H9 (cell line): ENCODE results near the gene SCEL. TPM values are rescaled to one million over a fixed set of nuclear protein-coding genes. Genes with fewer than 3 reads are reported as not detected.

Source experiments
- DNase-seq: peaks from one replicate; pipeline ENCODE4 v3.0.0-alpha.2; 2017
- H2AFZ ChIP-seq: one replicate; pipeline ENCODE4 v1.6.1; 2013; ENCODE audit warnings: mild to moderate bottlenecking, low read length, control low read depth, moderate library complexity
- H2AK5ac ChIP-seq: 2 replicates; pipeline ENCODE4 v1.6.1; 2013; ENCODE audit warnings: low read length, control low read depth, mixed read lengths; ENCODE audit not compliant: insufficient read length
- H2BK120ac ChIP-seq: one replicate; pipeline ENCODE4 v1.6.1; 2013; ENCODE audit warnings: low read depth, mild to moderate bottlenecking, low read length, control low read depth, inconsistent platforms; ENCODE audit not compliant: poor library complexity, severe bottlenecking
- H2BK12ac ChIP-seq: 2 replicates; pipeline ENCODE4 v1.6.1; 2013; ENCODE audit warnings: low read length, control low read depth, mixed read lengths, low read depth; ENCODE audit not compliant: insufficient read length
- H2BK15ac ChIP-seq: 2 replicates; pipeline ENCODE4 v1.6.1; 2013; ENCODE audit warnings: low read depth, low read length, control low read depth
- H2BK20ac ChIP-seq: one replicate; pipeline ENCODE4 v1.6.1; 2013; ENCODE audit warnings: low read depth, mild to moderate bottlenecking, low read length, control low read depth, inconsistent platforms; ENCODE audit not compliant: poor library complexity, severe bottlenecking
- H2BK5ac ChIP-seq: 2 replicates; pipeline ENCODE4 v1.6.1; 2013; ENCODE audit warnings: low read length, control low read depth, mixed read lengths; ENCODE audit not compliant: insufficient read length
- H3K14ac ChIP-seq: 2 replicates; pipeline ENCODE4 v1.6.1; 2013; ENCODE audit warnings: low read length, control low read depth; ENCODE audit not compliant: insufficient read depth
- H3K18ac ChIP-seq: 2 replicates; pipeline ENCODE4 v1.6.1; 2013; ENCODE audit warnings: low read depth, mild to moderate bottlenecking, mixed read lengths, low read length, control low read depth; ENCODE audit not compliant: insufficient read length
- H3K23ac ChIP-seq: 2 replicates; pipeline ENCODE4 v1.6.1; 2013; ENCODE audit warnings: low read length, control low read depth, mixed read lengths, low read depth; ENCODE audit not compliant: insufficient read length
- H3K23me2 ChIP-seq: 2 replicates; pipeline ENCODE4 v1.6.1; 2013; ENCODE audit warnings: low read depth, mild to moderate bottlenecking, mixed read lengths, low read length, control low read depth; ENCODE audit not compliant: insufficient read length, poor library complexity, severe bottlenecking
- H3K27ac ChIP-seq: 2 replicates; pipeline ENCODE4 v1.5.1; 2013; ENCODE audit warnings: low read length, control low read depth, mixed read lengths, low read depth; ENCODE audit not compliant: insufficient read length
- H3K27me3 ChIP-seq: 2 replicates; pipeline ENCODE4 v1.6.1; 2013; ENCODE audit warnings: low read length, control low read depth, inconsistent platforms; ENCODE audit not compliant: insufficient read depth
- H3K4ac ChIP-seq: 2 replicates; pipeline ENCODE4 v1.6.1; 2013; ENCODE audit warnings: low read depth, mild to moderate bottlenecking, control low read depth, inconsistent platforms, low read length, moderate library complexity
- H3K4me1 ChIP-seq: 2 replicates; pipeline ENCODE4 v1.6.1; 2013; ENCODE audit warnings: low read length, control low read depth, inconsistent platforms; ENCODE audit not compliant: insufficient read depth
- H3K4me2 ChIP-seq: 2 replicates; pipeline ENCODE4 v1.6.1; 2013; ENCODE audit warnings: low read length, control low read depth, mixed read lengths; ENCODE audit not compliant: insufficient read length, insufficient read depth
- H3K56ac ChIP-seq: 2 replicates; pipeline ENCODE4 v1.6.1; 2013; ENCODE audit warnings: low read depth, mild to moderate bottlenecking, mixed read lengths, low read length, control low read depth; ENCODE audit not compliant: insufficient read length
- H3K79me1 ChIP-seq: 2 replicates; pipeline ENCODE4 v1.6.1; 2013; ENCODE audit warnings: low read depth, mild to moderate bottlenecking, moderate library complexity, low read length, control low read depth, inconsistent platforms; ENCODE audit not compliant: insufficient read depth, poor library complexity, severe bottlenecking
- H3K79me2 ChIP-seq: 2 replicates; pipeline ENCODE4 v1.6.1; 2013; ENCODE audit warnings: low read length, control low read depth, inconsistent platforms; ENCODE audit not compliant: insufficient read depth
- H3K9ac ChIP-seq: 2 replicates; pipeline ENCODE4 v1.6.1; 2013; ENCODE audit warnings: low read length, control low read depth, mixed read lengths; ENCODE audit not compliant: insufficient read length; ENCODE audit errors: extremely low read depth
- H3K9me3 ChIP-seq: one replicate; pipeline ENCODE4 v1.6.1; 2013; ENCODE audit warnings: low read depth, low read length, inconsistent platforms; ENCODE audit not compliant: control insufficient read depth
- H3T11ph ChIP-seq: one replicate; pipeline ENCODE4 v1.6.1; 2013; ENCODE audit warnings: mild to moderate bottlenecking, low read length, control low read depth, inconsistent platforms
- H4K20me1 ChIP-seq: one replicate; pipeline ENCODE4 v1.6.1; 2013; ENCODE audit not compliant: control insufficient read depth, insufficient read length, insufficient read depth
- H4K5ac ChIP-seq: 2 replicates; pipeline ENCODE4 v1.6.1; 2013; ENCODE audit warnings: low read depth, mild to moderate bottlenecking, mixed read lengths, low read length, control low read depth; ENCODE audit not compliant: insufficient read length
- H4K8ac ChIP-seq: replicated peaks from 2 replicates; pipeline ENCODE4 v1.6.1; 2013; ENCODE audit warnings: low read length, control low read depth, mixed read lengths, low read depth; ENCODE audit not compliant: insufficient read length
- H4K91ac ChIP-seq: 2 replicates; pipeline ENCODE4 v1.6.1; 2013; ENCODE audit warnings: low read depth, mild to moderate bottlenecking, moderate library complexity, mixed read lengths, low read length, control low read depth; ENCODE audit not compliant: insufficient read length
- H3K27ac Mint-ChIP-seq, 3 experiments: 2 replicates in 2 of 3; 3 replicates in 1 of 3; pipeline ENCODE4 v1.8.0; 2020 to 2021; ENCODE audit warnings: mixed read lengths in 3 of 3, mild to moderate bottlenecking in 1 of 3, moderate library complexity in 1 of 3
- H3K27me3 Mint-ChIP-seq: 2 replicates; pipeline ENCODE4 v1.8.0; 2021; ENCODE audit warnings: low read depth, mild to moderate bottlenecking, moderate library complexity, mixed read lengths
- H3K36me3 Mint-ChIP-seq, 3 experiments: 2 replicates in 2 of 3; 3 replicates in 1 of 3; pipeline ENCODE4 v1.8.0; 2020 to 2021; ENCODE audit warnings: low read depth in 3 of 3, mixed read lengths in 3 of 3; ENCODE audit not compliant: insufficient read depth in 1 of 3
- H3K4me1 Mint-ChIP-seq, 2 experiments: 2 replicates each; pipeline ENCODE4 v1.8.0; 2020; ENCODE audit warnings: mixed read lengths in 2 of 2
- H3K4me3 Mint-ChIP-seq, 2 experiments: 2 replicates in 1 of 2; 3 replicates in 1 of 2; pipeline ENCODE4 v1.8.0; 2020 to 2021; ENCODE audit warnings: mild to moderate bottlenecking in 2 of 2, mixed read lengths in 2 of 2, moderate library complexity in 1 of 2
- H3K9me3 Mint-ChIP-seq, 2 experiments: 2 replicates in 1 of 2; 3 replicates in 1 of 2; pipeline ENCODE4 v1.8.0; 2020; ENCODE audit warnings: mild to moderate bottlenecking in 2 of 2, mixed read lengths in 2 of 2, moderate library complexity in 1 of 2
- CTCF ChIP-seq: fragments of 200-600 bp; sonication (generic); conservative IDR thresholded peaks from 3 replicates; pipeline ENCODE4 v1.8.0; 2021; ENCODE audit warnings: antibody characterized with exemption, mild to moderate bottlenecking
- WGBS: extraction: QIAGEN DNeasy Blood & Tissue Kit; methylation state at CpG from one replicate; pipeline ENCODE4 v1.1.7; 2013; ENCODE audit warnings: missing lambda C conversion rate, low lambda C conversion rate, mixed read lengths; ENCODE audit not compliant: insufficient read length; ENCODE audit errors: extremely low coverage; 5-methylcytosine and 5-hydroxymethylcytosine counted together
- total RNA-seq: library from RNA; stranded (reverse); gene quantifications from 2 replicates; pipeline ENCODE4 v1.2.1, GENCODE V29; 2021

SCEL gene
- total RNA-seq, 1 experiment from 2014 or later = not detected

- no peak overlapping the region for H3T11ph ChIP-seq
- H2BK20ac ChIP-seq = no peak overlapping the region
- H3K23me2 ChIP-seq = no peaks in the 10 kb centered on the region
- no peaks in the 10 kb centered on the region for H3K4me1 ChIP-seq
- H4K20me1 ChIP-seq = no peaks in the 10 kb centered on the region
- H2AK5ac ChIP-seq = no peak overlapping the region
- no peak overlapping the region for H2BK120ac ChIP-seq
- H2BK5ac ChIP-seq = no peak overlapping the region
- no peak overlapping the region for H3K23ac ChIP-seq
- no peak overlapping the region for H4K8ac ChIP-seq
- H3K56ac ChIP-seq = no peak overlapping the region
- WGBS = no CpG with 5 or more reads among the region's 1 CpG
- no peak overlapping the region for H4K5ac ChIP-seq
- no peaks in the 10 kb centered on the region for H3K27me3 ChIP-seq
- H3K27ac ChIP-seq = no peak overlapping the region
- H3K79me1 ChIP-seq = no peaks in the 10 kb centered on the region
- H2BK12ac ChIP-seq = no peak overlapping the region
- H3K14ac ChIP-seq = no peak overlapping the region
- H3K4me2 ChIP-seq = no peak overlapping the region
- no peak for TF ChIP-seq CTCF
- no peak overlapping the region for H4K91ac ChIP-seq
- no peak overlapping the region; a peak in 1 of 7 replicates for H3K27ac Mint-ChIP-seq
- no peak overlapping the region for H3K4ac ChIP-seq
- DNase-seq = no peak
- H2AFZ ChIP-seq = no peak overlapping the region
- H3K9me3 Mint-ChIP-seq = no peaks in the 10 kb centered on the region
- H3K18ac ChIP-seq = no peak overlapping the region
- no peaks in the 10 kb centered on the region for H3K36me3 Mint-ChIP-seq
- H3K9me3 ChIP-seq = no peaks in the 10 kb centered on the region
- H3K27me3 Mint-ChIP-seq = no peaks in the 10 kb centered on the region
- peaks cover 3 to 5% of the 10 kb centered on the region in 2 experiments; a peak in 1 of 4 replicates for H3K4me1 Mint-ChIP-seq
- H2BK15ac ChIP-seq = no peak overlapping the region
- no peaks in the 10 kb centered on the region for H3K79me2 ChIP-seq
- no peak overlapping the region for H3K9ac ChIP-seq
- no peak overlapping the region for H3K4me3 Mint-ChIP-seq
Observed at GRCh38 chr13:77548095-77548494, 12.6 kb downstream of the SCEL start.
